ENCODE measurements around the gene RYR2.
"Not testable (repeated sequence)": the region's sequence is repeated elsewhere in the genome, so short reads cannot be mapped to it uniquely, and the experiment has no call there.

Gene RYR2

DNA sequence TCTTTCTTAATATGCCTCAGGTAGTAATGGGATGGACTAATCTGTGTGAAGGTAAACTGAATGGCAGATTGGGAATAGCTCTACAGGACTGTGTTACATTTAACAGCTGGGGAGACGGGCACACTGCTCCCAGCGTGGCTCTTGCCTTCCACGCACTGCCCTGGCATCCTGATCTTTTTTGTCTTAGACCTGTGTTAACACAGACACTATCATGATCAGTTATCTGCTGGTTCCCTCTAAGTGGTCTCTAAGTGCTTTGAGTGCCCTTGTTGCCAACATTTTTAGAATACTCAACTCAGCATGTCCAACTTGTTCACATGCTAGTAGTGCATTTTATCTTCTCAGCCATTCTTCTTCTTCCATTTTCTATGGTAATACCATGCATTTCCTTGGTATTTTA lies 208.1 kb downstream of the RYR2 start:
- DNase-seq (ENCODE audit: low read depth in 3 of 3): no peak

DNA sequence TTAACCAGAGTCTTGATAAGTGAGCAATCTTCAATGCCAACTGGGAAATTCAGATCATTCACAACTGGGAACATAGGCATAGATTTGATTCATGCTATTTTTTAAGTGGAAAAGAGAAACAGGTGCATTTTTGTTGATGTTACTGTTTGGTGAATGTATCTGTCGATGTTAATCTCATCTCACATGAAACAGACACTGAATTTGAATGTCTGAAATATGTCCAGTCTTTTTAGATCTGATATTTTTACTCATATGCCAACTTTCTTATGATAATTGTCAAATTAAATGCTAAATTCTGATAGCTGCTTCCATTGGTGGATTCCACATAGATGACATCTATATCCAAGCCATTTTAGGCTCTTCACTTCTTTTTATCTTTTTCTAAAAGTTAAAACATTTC lies 213.1 kb downstream of the RYR2 start:
- DNase-seq (ENCODE audit: low read depth in 3 of 3): no peak

DNA sequence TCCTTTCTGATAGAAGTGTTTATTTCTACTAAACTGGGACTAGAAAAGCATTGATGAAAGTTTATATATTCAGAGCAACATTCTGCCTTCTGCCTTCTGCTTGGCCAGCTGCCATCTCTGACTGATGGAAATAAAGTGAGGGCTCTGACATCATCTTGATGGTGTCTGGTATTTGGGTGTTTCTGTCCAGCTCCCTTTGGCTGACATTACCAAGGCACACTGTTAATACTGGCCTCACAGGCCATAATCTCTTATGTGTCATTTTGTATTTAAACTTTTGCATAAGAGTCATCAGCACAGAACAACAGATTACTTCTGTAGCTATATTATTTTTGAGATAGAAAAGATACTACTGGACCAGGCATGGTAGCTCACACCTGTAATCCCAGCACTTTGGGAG lies 216.9 kb downstream of the RYR2 start:
- no peak for DNase-seq (ENCODE audit: low read depth in 3 of 3)

DNA sequence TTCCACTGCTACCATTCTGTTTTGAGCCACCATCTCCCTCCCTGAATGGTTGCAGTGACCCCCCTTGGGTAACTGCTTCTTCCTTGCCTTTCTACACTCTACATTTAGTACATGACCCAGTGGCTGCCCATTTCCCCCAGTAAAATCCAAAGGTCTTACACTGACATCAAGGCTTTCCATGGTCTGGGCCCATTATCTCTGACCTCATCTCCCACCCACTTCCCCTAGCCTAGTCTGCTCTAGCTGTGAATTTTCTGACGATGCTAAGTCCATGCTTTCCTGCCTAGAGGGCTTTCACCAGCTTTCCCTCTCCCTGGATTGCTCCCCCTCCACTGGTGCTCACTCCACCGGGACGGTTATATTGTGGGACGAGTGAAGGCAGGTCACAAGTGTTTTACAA lies 219.2 kb downstream of the RYR2 start:
- DNase-seq (ENCODE audit: low read depth in 3 of 3): no peak

DNA sequence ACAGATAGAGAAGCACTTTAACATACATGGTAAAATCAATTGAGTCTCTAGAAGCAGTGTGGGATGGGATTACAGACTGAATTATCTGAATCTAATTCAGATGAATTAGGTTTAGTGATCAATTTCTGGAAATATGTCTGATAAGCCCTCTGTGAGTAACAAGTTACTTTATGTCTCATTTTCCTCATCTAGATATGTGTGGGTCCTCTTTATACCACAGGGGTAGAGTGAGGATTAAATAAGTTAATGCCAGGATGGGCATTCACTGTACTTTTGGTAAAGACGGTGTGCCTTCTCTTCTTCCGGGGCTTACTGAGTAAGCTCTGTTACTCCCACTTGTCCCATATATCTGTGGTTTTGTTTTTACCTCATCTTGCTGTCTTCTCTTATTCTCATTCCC lies 225.8 kb downstream of the RYR2 start:
- DNase-seq (ENCODE audit: low read depth in 3 of 3): no peak

DNA sequence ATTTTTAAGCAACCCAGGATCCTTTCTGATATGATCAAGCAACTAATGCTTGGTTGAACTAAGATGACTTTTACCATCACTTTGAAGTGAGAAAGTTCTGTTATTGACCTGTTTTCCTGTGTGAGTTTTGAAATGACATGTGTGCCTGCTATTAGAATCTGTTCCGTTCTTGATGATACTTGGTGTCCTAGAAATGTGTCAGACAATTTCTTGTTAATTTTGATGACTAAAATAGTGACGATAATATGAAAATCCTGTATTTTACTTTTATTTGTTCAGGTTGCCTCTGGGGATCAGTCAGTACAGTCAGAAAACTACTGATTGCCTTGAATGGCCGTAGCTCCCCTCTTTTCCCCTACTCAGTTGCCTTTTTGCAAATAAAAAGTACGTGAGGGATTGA lies 228.0 kb downstream of the RYR2 start:
- DNase-seq (ENCODE audit: low read depth in 3 of 3): no peak

DNA sequence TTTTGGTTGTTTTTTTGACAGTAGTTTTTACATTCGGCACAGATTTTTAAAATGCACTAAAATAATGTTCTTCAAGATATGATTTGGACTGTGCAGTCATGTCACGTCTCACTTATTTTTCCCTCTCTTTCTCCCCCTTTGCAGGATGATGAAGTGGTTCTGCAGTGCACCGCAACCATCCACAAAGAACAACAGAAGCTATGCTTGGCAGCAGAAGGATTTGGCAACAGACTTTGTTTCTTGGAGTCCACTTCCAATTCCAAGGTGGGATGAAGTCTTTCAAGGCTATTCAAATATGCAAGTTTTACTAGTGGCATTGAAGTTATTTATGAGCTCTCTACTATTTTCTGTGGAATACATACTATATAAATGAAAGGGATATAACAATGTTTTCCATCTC lies 228.4 kb downstream of the RYR2 start:
- no peak for DNase-seq (ENCODE audit: low read depth in 3 of 3)

DNA sequence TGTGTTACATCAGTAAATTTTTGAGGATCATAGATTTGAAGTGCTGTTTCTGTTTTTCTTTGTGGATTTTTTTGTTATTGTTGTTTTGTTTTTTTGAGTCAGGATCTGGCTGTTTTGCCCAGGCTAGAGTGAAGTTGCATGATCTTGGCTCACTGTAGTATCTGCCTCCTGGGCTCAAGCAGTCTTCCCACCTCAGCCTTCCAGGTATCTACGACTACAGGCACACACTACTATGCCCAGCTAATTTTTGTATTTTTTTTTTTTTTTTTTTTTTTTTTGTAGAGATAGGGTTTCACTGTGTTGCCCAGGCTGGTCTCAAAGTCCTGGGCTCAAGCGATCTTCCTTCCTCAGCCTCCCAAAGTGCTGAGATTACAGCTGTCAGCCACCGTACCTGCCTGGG lies 236.0 kb downstream of the RYR2 start:
- not testable (repeated sequence) for DNase-seq (ENCODE audit: low read depth in 3 of 3)

DNA sequence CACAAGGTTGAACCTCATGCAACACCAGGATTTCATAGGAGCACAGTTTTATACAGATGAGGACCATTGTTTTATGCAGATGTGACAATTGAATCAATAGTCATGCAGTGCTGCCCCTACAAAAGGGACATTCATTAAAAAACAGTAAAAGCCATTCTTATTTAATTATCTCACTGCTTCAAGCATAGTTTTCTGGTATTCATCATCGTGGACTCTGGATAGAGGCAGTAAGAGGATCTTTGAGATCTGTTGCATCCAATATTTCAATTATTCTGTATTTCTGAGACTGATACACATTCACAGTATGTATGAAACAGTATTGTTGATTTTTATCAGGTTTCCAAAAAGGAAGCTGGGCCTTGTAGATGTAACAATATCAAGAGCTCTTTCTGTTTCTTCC lies 237.6 kb downstream of the RYR2 start:
- no peak for DNase-seq (ENCODE audit: low read depth in 3 of 3)

DNA sequence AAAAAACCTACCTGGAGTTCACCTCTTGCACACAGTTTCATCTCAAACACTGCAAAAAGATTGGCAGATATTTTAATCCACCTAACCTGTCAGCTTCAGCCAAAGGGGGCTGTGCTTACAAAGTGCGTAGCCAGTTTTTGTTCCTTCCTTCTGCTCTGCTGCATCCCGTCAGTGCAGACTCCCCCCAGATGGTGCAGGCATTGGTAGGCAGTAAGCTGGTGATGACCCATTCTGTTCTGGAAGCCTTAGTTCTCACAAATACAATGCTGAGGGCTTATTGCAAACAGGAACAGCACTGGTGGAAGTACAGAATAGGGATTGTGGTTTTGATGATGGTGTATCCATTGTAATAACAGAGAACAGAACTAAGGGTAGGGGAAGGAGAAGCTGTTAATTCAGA lies 239.5 kb downstream of the RYR2 start:
- no peak for DNase-seq (ENCODE audit: low read depth in 3 of 3)

DNA sequence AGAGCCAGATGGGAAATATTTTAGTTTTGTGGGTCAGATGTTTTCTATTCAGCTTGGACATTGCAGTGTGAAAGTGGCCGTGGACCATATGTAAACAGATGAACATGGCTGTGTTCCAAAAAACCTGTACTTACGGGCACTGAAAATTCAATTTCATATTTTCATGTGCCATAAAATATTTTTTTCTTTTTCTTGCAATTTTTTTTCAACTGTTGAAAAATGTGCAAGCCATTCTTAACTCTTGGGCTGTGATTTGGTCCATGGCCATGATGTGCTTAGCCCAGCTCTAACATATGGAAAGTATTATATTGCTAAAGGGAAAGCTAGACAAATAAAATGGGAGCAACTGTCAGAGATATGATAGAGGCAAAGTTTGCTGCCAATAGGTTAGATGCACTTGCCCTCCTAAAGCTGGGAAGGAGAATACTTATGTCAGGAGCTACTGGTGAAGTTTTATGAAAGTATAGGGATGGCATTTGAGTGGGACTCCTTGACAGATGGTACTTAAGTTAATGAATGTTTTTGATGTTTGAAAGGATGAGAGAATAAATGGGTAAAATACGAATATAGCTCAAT lies 240.3 kb downstream of the RYR2 start:
- no peak for DNase-seq (ENCODE audit: low read depth in 3 of 3)

DNA sequence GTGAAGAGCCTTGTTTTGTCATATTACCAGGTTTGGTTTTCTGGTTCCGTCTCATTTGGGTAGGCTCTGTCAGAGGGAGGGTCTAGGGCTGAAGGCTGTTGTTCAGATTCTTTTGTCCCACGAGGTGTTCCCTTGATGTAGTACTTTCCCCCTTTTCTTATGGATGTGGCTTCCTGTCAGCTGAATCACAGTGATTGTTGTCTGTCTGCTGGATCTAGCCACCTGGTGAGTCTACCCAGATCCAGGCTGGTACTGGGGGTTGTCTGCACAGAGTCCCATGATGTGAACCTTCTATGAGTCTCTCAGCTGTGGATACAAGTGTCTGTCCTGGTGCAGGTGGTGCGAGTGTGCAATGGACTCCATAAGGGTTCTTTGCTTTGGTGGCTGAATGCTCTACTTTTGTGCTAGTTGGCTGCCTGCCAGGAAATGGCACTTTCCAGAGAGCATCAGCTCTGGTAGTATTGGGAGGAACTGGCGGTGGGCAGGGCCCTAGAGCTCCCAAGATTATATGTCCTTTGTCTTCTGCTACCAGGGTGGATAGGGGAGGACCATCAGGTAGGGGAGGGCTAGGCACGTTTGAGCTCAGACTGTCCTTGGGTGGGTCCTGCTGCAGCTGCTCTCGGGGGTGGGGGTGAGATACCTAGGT lies 246.0 kb downstream of the RYR2 start:
- no peak for DNase-seq (ENCODE audit: low read depth in 3 of 3)

DNA sequence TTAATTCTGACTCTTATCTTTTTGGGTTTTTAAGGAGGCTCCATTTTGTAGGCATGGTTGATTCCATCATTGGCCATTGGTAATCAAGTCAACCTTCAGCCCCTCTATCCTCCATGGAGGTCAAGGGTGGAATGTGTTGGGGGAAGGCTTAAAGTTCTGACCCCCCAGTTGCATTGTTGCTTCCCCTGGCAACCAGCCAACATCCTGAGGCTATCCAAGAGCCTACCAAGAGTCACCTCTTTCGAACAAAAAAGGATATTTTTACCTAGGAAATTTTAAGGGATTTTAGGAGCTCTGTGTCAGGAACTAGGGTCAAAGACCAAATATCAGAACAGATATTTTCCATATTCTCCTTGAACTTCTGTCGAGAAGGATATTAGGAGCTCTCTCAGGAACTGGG lies 251.8 kb downstream of the RYR2 start:
- DNase-seq (ENCODE audit: low read depth in 3 of 3): no peak

DNA sequence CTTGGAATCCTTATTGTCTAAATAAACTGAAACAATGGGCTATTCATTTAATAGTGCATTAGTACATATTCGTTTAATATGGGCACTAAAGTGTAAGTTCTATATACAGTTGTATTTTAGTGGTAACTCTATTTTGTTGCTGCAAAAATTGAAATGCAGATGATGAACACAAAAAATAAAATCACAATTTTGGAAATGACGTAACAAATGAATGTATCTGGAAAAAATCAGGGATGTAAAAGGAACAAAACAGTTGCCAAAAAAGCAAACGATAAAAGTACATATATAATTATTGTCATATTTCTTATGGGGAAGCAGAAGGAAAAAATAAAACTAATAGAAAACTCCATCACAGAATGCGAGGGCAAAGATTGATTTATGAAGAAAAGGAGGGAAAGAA lies 254.9 kb downstream of the RYR2 start:
- no peak for DNase-seq (ENCODE audit: low read depth in 3 of 3)

DNA sequence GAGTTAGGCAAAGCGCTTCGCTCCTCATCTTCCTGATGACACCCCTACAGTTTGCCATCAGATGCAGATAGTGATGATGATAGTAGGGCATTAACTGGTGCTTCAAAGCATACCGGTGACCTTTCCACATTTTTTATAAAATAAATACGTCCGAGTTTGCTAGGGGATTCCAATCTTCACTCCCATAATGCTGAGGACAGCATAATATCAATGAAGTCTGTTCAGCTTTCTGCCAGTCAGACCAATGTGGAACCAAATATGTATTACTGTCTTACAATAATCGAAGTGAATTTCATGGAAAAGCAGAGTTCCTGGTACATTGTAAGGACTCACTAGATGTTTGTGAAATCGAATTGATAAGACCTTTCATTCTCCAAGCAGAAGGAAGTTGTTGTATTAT lies 258.7 kb downstream of the RYR2 start:
- DNase-seq (ENCODE audit: low read depth in 3 of 3): no peak

DNA sequence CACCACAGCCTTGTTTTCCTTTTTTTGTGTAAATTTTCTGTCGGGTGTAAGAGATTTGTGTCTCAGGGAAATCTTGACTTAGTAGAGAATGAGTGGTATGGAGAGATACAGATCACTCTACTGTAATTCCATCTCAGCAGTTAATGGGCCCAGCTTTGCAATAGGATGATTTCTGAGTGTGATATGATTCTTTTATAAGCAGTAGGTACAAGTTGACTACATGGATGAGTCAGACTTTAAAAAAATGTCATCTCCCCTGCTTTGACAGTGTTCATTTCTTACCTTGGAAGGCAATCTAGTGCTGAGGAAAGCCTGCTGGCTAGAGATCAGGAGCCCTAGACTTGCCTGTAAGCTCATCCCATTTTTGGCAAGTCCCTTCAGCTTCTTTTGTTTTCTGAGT lies 261.9 kb downstream of the RYR2 start:
- DNase-seq (ENCODE audit: low read depth in 3 of 3): no peak

DNA sequence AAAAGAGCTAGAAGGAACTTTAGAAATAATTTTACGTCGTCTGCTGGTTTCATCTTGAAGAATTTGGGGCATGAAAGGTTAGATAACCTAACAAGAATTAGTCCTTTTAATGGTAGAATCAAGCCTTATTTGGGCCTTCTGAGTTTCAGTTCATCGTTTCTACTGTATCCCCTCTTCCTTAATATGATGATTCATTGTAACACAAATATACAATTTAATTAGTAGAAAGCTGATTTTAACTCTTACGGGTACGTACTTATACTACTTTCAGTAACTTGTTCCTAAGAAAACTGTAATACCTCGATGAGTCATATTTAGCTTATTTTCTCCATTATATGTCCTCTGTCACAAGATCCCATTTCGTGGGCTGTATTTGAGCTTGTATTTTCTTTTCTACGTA lies 264.7 kb downstream of the RYR2 start:
- DNase-seq (ENCODE audit: low read depth in 3 of 3): no peak

DNA sequence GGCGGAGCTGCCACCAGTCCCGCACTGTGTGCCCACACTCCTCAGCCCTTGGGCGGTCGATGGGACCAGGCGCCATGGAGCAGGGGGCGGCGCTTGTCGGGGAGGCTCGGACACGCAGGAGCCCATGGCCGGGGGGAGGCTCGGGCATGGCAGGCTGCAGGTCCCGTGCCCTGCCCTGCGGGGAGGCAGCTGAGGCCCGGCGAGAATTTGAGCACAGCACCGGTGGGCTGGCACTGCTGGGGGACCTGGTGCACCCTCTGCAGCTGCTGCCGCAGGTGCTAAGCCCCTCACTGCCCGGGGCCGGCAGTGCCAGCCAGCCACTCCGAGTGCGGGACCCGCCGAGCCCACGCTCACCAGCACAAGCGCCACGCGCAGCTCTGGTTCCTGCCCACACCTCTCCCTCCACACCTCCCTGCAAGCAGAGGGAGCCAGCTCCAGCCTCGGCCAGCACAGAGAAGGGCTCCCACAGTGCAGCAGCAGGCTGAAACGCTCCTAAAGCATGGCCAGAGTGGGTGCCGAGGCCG lies 267.7 kb downstream of the RYR2 start:
- no peak for DNase-seq (ENCODE audit: low read depth in 3 of 3)

DNA sequence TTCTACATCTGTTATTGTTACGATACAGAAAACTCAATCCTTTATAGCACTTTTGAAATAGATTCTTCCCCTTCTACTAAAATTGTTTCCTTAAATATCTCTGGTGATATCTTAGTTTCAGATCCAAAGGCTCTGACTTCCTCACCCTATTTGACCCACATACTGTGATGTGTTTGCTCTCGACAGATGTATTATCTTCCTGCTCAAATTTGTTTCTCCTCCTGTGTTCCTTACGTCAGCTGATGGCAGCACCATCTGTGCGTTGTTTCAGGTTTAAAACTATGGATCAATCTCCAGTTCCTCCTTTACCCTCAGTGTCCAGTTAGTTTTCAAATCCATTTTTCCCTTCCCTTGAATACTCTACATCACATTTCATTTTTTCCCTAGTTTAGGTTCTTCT lies 274.4 kb downstream of the RYR2 start:
- DNase-seq (ENCODE audit: low read depth in 3 of 3): no peak

DNA sequence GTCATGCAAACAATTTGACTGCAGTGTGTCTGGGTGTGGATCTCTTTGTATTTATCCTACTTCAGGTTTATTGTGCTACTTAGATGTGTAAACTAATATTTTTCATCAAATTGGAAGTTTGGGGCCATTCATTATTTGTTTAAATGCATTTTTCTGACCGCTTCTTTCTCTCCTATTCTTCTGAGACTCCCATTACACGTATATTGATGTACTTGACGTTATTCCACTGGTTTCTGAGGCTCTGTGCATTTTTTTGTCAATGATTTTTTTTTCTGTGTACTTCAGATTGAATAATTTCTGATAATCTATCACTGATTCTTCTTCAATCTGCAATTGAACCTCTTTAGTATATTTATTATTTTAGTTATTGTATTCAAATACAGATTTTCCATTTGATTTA lies 276.8 kb downstream of the RYR2 start:
- no peak for DNase-seq (ENCODE audit: low read depth in 3 of 3)

DNA sequence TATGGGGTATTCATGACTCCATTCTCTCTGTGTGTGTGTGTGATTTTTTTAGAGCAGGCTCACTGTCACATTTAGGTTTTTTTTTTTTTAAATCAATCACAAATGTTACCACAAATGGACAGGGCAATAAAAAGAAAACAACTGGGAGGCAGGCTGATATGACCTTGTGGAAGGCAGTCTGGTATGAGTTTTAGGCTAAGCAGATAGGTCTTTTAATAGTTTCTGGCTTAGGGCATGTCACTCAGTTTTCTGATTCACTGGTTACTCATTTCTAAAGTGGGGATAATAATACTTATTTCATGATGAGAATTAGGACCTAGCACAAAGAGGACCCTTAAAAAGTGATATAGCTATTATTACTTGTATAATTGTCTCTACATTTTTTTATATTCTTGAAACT lies 278.9 kb downstream of the RYR2 start:
- no peak for DNase-seq (ENCODE audit: low read depth in 3 of 3)

DNA sequence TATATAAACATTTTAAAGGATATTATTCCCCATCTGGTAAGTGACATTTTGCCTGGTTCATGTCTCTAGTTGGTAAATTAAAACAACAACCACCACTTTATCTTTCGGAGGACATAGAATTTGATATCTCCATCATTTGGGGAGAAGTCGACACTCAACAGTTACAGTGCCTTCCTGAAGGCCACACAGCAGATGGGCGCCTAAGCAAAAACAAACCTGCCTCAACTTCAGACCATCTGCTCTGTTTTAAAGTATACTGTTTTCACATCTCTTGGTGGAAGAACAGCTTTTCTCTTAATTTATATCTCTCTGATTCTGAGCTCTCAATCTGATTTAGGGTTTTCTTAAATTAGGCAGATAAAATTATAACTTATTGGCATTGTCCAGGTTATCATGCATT lies 282.2 kb downstream of the RYR2 start:
- no peak for DNase-seq (ENCODE audit: low read depth in 3 of 3)

DNA sequence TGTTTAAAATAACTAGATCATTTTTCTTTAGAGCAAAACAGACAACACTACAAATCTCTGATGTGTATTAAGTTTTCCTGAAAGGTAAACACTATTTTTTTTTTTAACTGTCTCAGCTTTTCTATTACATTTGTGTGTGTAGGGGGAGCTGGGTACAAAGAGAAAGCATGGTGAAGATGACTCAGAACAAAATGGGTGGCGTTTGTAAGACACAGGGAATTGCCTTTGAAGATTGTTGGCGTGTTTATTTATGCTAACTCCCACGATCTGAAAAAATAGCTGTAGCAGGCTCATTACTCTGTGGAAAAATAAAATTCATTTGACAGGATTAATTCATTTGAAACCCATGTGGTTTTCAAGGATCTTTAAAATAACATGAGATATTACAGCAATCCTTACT lies 285.1 kb downstream of the RYR2 start:
- no peak for DNase-seq (ENCODE audit: low read depth in 3 of 3)

DNA sequence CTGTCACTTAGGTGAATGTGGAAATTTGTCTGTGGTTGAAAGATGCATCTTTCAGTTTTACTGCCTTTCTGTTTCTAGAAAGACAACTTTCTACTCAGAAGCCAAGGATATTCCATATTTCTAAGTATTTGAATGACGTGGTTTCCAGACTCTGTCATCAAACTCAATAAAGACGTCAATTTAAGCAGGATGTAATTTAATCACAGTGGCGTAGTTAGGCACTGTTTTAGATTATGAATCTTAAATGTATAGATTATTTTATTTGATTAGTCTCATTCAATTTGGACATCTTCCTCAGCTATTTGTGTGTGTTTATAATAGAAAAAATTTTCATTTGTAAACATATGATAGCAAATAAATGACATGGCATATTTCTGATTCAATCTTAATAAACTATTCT lies 298.9 kb downstream of the RYR2 start:
- DNase-seq (ENCODE audit: low read depth in 3 of 3): no peak
